Sigmoid colon (tissue), 7 donors: ENCODE measurements around the gene REPS1. TPM values are rescaled to one million over a fixed set of nuclear protein-coding genes. Genes with fewer than 3 reads are reported as not detected.
A peak's percentile ranks its signal among the peaks of the same experiment; 100 is the strongest.

Experiments used
- DNase-seq: peaks from one replicate; pipeline ENCODE4 v3.0.0-alpha.2; 2019
- H3K27ac ChIP-seq, 4 donors: fragments of 200-600 bp; sonication (generic); one replicate each; pipeline ENCODE4 v1.5.1; 2016 to 2019; ENCODE audit warnings: mild to moderate bottlenecking in 1 of 4
- H3K27me3 ChIP-seq, 3 donors: fragments of 200-600 bp; sonication (generic); one replicate each; pipeline ENCODE4 v1.5.1; 2019; ENCODE audit warnings: mild to moderate bottlenecking in 1 of 3
- H3K36me3 ChIP-seq, 4 donors: fragments of 200-600 bp; sonication (generic); one replicate each; pipeline ENCODE4 v1.5.1; 2016 to 2019
- H3K4me1 ChIP-seq, 4 donors: fragments of 200-600 bp; sonication (generic); one replicate each; pipeline ENCODE4 v1.5.1; 2017 to 2019
- H3K4me3 ChIP-seq, 4 donors: fragments of 200-600 bp; sonication (generic); one replicate each; pipeline ENCODE4 v1.5.1; 2017 to 2019; ENCODE audit warnings: mild to moderate bottlenecking in 2 of 4, moderate library complexity in 1 of 4
- H3K9me3 ChIP-seq, 4 donors: fragments of 200-600 bp in 3 of 4; sonication (generic) in 3 of 4; one replicate each; pipeline versions ENCODE4 v1.5.1 to v1.6.1; 2013 to 2019
- CTCF ChIP-seq, 4 experiments: fragments of 450-650 bp in 3 of 4; fragments of 200-600 bp in 1 of 4; IDR thresholded peaks; one replicate each; pipeline ENCODE4 v1.5.1; 2016 to 2019; ENCODE audit warnings: antibody characterized with exemption in 4 of 4, mild to moderate bottlenecking in 3 of 4, moderate library complexity in 2 of 4
- EP300 ChIP-seq, 4 donors: sonication (generic); formaldehyde crosslinking; IDR thresholded peaks; one replicate each; pipeline ENCODE4 v1.6.1; 2017; ENCODE audit warnings: antibody characterized with exemption in 4 of 4
- POLR2A ChIP-seq, 2 donors: fragments of 450-650 bp; IDR thresholded peaks; one replicate each; pipeline ENCODE4 v1.6.1; 2016; ENCODE audit warnings: antibody characterized with exemption in 2 of 2, mild to moderate bottlenecking in 2 of 2, moderate library complexity in 2 of 2
- POLR2AphosphoS5 ChIP-seq, 4 donors: sonication (generic); formaldehyde crosslinking; IDR thresholded peaks; one replicate each; pipeline ENCODE4 v1.6.1; 2017; ENCODE audit warnings: antibody characterized with exemption in 4 of 4
- WGBS, 2 donors: extraction: QIAGEN DNeasy Blood & Tissue Kit; methylation state at CpG; one replicate each; pipeline ENCODE4 v1.1.7; 2013; 5-methylcytosine and 5-hydroxymethylcytosine counted together
- intact Hi-C: fragments of 100-400 bp; cut with DNase I; formaldehyde crosslinking; loops from one replicate; pipeline ENCODE4 v1.15.1; 2023
- polyA plus RNA-seq, 3 donors: library from polyadenylated mRNA; stranded (reverse); fragments of 200-250 nt; gene quantifications; one replicate each; pipeline ENCODE4 v1.2.3, GENCODE V29; 2013
- total RNA-seq, 4 donors: library from RNA; depleted of rRNA; stranded (reverse); fragments of >200 nt; gene quantifications; one replicate each; pipeline ENCODE4 v1.1.0, GENCODE V29; 2016
- donor health status: healthy with polysubstance abuse.
- donor health status: Bipolar disorder and iron deficiency.
- donor health status: healthy.

The REPS1 gene
- total and polyA plus RNA-seq, 7 donors: 12.6 to 53.7 (median 26.3) TPM

DNA sequence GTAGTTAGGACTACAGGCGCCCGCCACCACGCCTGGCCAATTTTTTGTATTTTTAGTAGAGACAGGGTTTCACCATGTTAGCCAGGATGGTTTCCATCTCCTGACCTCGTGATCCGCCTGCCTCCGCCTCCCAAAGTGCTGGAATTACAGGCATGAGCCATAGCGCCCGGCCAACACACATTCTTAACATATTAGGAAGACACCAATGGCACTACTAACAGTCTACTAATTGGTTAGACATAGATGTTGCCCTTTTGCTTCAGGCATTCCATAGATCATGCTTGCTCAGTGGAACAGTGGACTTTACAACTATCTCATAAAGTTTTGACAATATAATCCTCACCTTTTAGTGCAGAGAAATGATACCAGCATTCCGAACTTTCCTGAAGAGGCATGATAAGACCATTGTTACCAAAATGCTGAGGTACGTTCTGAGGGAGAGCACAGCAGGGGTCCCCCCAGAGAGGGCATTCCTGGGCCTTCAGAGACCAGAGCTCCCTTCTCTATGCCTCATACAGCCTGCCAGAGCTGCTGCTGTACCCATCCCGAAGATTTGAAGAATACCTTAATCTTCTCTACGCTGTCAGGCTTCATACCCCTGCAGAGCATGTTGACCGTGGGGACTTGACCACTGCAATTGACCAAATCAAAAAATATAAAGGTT is 102.8 kb downstream of the REPS1 start:
- Histone ChIP-seq H3K27me3 (no peaks in the 10 kb centered on the region), H3K4me3 (no peak overlapping the region), H3K4me1 (no peaks in the 10 kb centered on the region), H3K36me3 (no peaks in the 10 kb centered on the region), H3K9me3 (no peaks in the 10 kb centered on the region), H3K27ac (no peak overlapping the region)
- no peak for TF ChIP-seq EP300 (IDR thresholded peaks at IDR 0.05)
- TF ChIP-seq POLR2AphosphoS5 (IDR thresholded peaks at IDR 0.05): no peak
- TF ChIP-seq CTCF (IDR thresholded peaks at IDR 0.05): no peak
- TF ChIP-seq POLR2A (IDR thresholded peaks at IDR 0.05): no peak
- WGBS, 2 donors: 82 to 91% methylated on average over 13 of the region's 13 CpGs
- intact Hi-C loops: no loop called here
- DNase-seq: no peak

DNA sequence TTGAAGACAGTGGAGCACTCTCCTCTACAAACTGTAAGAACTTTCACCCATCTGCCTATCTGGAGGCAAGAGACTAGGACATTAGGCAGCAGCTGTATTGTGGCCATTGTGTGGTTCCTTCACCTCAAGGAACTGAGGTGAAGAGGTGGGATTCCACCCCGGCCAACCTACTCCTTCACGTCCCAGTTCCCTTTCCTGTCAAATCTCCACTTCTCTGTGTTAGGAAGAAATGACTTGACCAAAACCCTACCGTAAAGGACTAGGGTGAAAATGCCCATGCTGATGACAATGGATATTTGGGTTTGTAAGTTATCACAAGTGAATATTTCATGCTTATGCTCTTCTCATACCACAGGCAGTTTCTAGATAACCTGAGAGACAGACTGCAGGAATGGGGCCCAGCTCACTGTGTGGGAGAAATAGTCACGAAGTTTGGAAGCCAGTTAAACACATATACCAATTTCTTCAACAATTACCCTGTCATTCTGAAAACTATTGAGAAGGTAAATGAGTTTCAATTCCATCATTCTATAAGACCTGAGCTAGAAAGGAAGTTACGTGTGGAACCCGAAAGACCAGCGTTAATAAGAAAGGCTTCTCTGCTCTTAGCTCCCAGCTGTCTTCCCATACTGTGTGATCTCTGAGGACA is 105.6 kb downstream of the REPS1 start:
- no peak for DNase-seq
- Histone ChIP-seq H3K9me3 (no peaks in the 10 kb centered on the region), H3K36me3 (no peaks in the 10 kb centered on the region), H3K4me3 (no peak overlapping the region), H3K27me3 (no peaks in the 10 kb centered on the region), H3K27ac (no peak overlapping the region), H3K4me1 (no peaks in the 10 kb centered on the region)
- WGBS, 2 donors: 86 to 91% methylated on average over 7 of the region's 7 CpGs
- intact Hi-C loops: no loop called here
- TF ChIP-seq POLR2AphosphoS5 (IDR thresholded peaks at IDR 0.05) (no peak), CTCF (IDR thresholded peaks at IDR 0.05) (no peak), POLR2A (IDR thresholded peaks at IDR 0.05) (no peak), EP300 (IDR thresholded peaks at IDR 0.05) (no peak)

DNA sequence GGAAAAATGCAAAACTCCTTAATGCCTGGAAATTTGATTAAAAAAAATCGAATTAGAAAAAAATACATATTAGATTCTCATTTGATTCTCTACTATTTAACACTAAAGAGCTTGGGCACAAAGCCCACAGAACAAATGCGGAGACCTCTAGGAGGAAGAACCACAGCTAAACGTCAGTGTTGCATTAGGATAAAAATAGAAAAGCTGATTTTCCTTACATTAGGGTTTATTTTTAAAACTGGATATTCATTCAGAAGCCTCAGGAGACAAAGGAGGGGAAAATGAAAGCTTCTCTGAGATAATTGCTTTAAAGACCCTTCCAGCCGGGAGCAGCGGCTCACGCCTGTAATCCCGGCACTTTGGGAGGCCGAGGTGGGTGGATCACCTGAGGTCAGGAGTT is 114.9 kb downstream of the REPS1 start:
- Histone ChIP-seq H3K4me1 (peaks cover 0 to 37% (median 19%) of the 10 kb centered on the region in 4 donors), H3K4me3 (no peak overlapping the region), H3K27me3 (no peaks in the 10 kb centered on the region), H3K36me3 (no peaks in the 10 kb centered on the region), H3K9me3 (no peaks in the 10 kb centered on the region), H3K27ac (peak overlapping the region in 2 of 4 donors; percentile 15 to 28)
- 88% methylated on average over 8 of the region's 8 CpGs for WGBS, 2 donors
- TF ChIP-seq POLR2A (IDR thresholded peaks at IDR 0.05): no peak
- no peak for TF ChIP-seq EP300 (IDR thresholded peaks at IDR 0.05)
- no peak for TF ChIP-seq CTCF (IDR thresholded peaks at IDR 0.05)
- TF ChIP-seq POLR2AphosphoS5 (IDR thresholded peaks at IDR 0.05): no peak
- intact Hi-C loops: no loop called here
- no peak for DNase-seq

GRCh38 chr6:138869398-138869797 is 118.7 kb downstream of the REPS1 start:
- no peak overlapping the region for H3K4me3 ChIP-seq
- H3K27ac ChIP-seq: peak overlapping the region in 3 of 4 donors; percentile 51 to 76 (median 58)
- H3K27me3 ChIP-seq: no peaks in the 10 kb centered on the region
- H3K9me3 ChIP-seq: no peaks in the 10 kb centered on the region
- H3K36me3 ChIP-seq: no peaks in the 10 kb centered on the region
- DNase-seq: no peak
- intact Hi-C loops: loop anchor here (5.0 kb wide), 1 partner anchor 37 kb away; no protein-coding TSS in a partner anchor
- H3K4me1 ChIP-seq: peaks cover 0 to 46% (median 23%) of the 10 kb centered on the region in 4 donors
- no peak for TF ChIP-seq POLR2AphosphoS5 (IDR thresholded peaks at IDR 0.05)
- no peak for TF ChIP-seq CTCF (IDR thresholded peaks at IDR 0.05)
- no peak for TF ChIP-seq POLR2A (IDR thresholded peaks at IDR 0.05)
- TF ChIP-seq EP300 (IDR thresholded peaks at IDR 0.05): no peak
- WGBS, 2 donors: 93 to 95% methylated on average over 4 of the region's 4 CpGs
